NCI-H2171 treated with DMSO at 0.1 percent for 48 hours (cell line): ENCODE results near the gene POLR1D.
A peak's percentile ranks its signal among the peaks of the same experiment; 100 is the strongest.

Source experiments
- DNase-seq: peaks from one replicate; lab custom pipeline; 2025; lab: John Stamatoyannopoulos, UW

POLR1D gene, protein sequence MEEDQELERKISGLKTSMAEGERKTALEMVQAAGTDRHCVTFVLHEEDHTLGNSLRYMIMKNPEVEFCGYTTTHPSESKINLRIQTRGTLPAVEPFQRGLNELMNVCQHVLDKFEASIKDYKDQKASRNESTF

DNA sequence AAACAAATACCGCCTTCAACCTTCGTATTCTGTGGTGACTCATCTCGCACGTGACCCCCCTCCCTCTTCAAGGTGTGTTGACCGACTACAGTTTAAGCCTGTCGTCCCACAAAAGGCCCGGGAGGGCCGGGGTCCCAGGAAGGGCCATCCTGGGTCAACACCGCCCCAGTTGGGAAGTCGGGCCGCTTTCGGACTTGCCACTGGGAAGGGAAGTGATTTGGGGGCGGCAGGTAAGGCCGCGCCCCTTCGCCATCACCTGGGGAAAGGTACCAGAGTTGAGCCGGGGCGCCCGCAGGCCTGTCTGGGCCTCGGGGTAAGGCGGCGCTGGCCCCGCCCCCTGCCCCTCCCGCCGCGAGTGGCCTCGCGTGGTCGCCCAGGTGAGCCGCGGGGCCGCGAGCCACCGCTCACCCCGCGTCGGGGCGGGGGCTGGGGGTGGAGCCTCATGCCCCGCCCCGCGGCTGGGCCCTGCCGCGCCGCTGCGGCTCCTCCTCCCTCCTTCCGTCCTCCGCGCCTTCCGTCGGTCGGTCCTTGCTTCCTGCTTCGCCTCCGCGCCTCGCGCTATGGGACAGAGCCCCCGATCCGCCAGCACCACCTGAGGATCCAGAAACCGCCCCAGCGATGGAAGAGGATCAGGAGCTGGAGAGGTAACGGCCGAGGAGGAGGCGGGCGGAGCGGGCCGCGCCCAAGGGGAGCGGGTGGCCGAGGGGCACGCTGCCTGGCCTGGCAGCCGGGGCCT lies at the start of gene POLR1D:
Gene POLR1D, plus strand, starts transcription at position 527 of the 736 bp plus-strand sequence. Its CDS starts 92 bp downstream, at position 619.
- peak; percentile 66 for DNase-seq

DNA sequence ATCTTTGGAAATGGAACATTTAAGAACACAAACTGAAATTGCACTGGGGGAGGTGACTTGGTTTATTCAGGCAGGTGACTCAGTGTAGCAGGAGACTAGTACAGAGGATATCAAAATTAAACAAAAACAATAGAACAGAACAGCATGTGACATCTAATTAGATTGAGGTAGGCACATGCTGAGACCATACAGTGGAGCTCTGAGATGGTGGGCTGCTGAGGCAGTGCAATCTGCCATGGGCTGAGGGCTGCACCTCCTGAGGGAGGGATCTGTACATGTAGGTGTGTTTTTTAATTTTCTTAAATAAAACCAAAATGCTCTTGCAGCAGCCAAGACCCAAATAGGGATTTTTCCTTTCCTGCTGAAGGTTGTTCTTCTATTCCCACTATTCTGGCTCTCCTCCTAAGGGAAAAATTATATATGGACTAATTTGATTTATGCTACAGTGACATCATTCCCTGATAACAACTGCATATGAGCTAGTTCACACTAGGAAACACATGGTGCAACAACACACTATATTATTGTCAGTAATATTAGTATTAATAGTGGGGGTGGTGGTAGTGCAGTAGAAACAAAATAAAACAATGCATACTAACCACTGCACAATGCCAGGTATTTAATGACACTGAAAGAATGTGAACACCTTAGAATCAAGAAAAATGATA lies 49.3 kb upstream of the POLR1D start:
- DNase-seq, result peak; percentile 6

DNA sequence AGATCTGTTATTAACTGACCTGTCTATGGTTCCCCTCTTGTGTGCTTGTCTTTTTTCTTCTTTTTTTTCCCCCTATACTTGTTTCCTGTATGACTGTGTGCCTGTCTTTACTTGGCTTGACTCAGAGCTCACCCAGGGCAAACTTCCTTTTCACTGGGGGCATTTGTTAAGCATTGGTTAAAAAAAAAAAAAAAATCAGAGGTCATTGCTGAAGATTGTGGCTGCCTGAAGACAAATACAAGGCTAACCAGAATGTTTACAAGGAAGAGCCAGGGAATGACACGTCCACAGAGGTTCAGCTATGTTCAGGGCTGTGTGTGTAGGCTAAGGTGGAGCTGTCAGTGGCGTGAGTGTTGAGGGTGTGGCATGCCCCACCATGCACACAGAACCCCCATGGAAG lies 48.4 kb upstream of the POLR1D start:
- no peak for DNase-seq

DNA sequence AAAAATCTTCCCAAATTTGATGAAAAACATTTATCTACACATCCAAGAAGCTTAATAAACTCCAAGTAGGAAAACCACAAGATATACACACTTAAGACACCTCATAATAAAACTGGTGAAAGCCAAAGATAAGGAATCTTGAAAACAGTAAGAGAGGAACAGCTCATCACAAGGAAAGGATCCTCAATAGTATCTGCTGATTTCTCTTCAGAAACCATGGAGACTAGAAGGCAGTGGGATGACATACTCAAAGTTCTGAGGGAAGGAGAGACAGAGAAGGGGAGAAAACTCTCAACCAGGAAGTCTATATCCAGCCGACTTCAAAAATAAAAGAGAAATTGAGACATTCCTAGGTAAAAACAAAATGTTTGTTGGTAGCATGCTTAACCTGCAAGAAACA lies 47.0 kb upstream of the POLR1D start:
- no peak for DNase-seq

DNA sequence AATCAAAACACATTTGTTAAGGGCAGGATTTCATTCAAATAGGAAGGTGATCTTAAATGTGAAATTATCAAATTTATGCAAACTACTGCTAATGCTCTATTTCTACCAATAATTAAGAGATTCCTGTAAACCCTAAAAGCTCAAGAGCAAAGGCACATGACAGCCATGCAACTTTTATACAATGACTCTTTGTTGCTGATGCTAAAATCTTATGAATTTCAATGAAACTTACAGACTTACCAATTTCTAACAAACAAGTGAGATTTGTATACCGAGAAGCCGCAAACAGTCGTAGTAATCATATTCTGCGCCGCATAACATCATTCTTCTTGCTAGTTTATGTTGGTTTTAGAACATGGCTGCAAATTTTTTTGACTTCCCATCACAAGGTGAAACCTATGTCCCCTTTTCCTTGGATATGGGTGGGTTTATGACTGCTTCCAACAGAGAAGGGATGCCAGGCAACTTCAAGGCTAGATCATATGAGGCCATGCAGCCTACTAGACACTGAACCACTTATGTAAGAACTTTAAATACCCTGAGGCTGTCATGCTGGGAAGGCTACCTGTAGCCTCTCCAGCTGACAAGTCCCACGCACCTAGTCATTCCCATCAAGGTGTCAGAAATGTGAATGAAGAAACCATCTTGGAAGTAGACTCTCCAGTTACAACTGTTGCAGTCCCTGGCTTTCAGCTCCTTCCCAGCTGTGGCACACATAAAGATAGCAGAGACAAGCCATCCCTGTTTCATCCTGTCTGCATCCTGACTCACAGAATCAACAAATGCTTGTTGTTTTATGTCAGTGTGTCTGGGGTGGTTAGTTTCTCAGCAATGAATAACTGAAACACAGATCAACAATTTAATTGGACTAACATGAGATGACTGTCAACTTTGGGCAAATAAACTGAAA lies 43.3 kb upstream of the POLR1D start:
- DNase-seq, result no peak

DNA sequence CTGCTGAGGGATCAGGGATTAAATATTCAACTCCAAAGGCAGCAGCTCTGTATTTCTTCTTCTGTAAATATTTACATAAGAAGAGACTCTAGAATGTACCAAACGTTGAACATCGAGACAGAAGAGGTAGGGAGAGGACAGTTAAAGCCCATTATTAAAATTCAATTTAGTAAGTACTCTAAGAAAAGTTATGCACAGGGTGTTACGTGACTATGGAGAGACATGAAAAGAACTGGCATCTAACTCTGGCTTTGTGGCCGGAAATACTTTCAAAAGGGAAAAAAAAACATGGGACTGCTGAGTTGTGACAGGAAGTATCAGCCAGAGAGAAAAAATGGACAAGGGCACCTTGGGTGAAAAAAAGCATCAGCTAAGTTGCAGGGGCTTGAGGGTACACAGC lies 38.0 kb upstream of the POLR1D start:
- no peak for DNase-seq

DNA sequence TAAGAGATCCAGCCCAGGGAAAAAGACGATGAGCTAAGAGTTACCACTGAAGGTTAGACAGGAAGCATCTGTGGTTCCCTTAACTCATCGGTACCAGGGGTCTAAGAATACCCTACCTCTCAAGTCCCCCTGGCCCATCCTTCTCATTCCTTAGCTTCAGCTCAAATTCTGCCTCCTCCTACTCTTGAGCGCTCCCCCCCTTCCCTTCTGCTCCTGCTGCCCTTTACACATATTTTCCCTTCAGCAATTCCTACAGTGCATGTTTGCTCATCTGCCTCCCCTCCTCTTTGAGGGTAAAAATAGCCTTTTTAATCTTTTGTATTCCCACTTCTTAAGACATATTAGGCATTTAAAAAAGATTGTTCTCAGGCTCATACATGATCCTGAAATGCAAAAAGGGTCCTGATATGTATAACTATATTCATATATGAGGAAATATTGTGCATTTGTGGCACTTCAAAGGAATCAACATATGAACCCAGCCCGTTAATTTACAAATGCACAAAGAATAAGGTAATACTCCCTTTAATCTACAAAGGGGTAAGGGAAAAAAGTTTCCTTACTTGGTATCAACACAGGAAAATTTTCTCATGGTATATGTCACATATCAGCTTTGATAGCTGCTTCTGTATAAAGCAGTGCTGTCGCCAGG lies 34.5 kb upstream of the POLR1D start:
- no peak for DNase-seq

DNA sequence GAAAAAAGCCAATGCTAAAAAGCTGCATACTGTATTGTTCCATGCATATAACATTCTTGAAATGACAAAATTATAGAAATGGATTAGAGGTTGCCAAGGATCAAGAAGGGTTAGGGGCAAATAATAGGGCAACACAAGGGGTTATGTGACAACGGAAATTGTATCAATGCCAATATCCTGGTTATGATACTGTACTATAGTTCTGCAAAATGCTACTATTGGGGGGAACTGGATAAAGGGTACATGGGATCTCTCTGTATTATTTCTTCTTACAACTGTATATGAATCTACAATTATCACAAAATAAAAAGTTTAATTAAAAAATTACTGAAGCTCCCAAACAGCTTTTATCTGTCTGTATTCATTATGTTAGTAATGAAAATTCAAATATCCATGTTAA lies 33.3 kb upstream of the POLR1D start:
- DNase-seq, result no peak

DNA sequence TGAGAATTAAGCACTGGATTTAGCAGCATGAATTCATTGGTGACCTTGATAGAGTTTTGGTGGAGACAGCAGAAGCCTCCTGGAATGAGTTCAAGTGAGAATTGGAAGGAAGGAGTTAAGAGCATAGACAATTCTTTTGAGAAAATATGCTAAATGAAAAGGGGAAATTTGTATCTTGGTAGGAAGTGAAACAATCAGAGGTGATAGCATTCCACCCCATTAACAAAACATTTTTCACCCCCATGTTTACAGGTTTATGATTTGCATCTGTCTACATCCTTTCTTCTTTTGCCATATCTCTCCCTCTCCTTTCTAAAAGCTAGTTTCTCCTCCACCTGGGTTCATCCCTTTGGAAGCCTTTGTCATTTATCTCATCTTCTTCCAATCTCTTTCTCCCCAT lies 28.8 kb upstream of the POLR1D start:
- DNase-seq, result no peak

DNA sequence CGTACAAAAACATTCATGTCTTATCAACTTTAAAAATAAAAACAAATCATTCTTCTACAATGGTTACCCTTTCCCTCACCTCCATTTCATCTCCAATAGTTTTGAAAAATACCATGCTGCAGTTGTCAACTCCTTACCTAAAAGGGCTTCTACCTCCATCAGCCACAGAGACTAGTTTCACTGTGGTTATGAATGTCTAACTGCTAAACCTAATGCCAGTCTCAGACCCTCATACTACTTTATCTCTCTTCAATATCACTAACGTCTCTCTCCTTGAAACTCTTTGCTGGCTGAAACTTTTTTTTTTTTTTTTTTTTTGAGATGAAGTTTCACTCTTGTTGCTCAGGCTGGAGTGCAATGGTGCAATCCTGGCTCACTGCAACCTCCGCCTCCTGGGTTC lies 28.4 kb upstream of the POLR1D start:
- DNase-seq, result no peak

DNA sequence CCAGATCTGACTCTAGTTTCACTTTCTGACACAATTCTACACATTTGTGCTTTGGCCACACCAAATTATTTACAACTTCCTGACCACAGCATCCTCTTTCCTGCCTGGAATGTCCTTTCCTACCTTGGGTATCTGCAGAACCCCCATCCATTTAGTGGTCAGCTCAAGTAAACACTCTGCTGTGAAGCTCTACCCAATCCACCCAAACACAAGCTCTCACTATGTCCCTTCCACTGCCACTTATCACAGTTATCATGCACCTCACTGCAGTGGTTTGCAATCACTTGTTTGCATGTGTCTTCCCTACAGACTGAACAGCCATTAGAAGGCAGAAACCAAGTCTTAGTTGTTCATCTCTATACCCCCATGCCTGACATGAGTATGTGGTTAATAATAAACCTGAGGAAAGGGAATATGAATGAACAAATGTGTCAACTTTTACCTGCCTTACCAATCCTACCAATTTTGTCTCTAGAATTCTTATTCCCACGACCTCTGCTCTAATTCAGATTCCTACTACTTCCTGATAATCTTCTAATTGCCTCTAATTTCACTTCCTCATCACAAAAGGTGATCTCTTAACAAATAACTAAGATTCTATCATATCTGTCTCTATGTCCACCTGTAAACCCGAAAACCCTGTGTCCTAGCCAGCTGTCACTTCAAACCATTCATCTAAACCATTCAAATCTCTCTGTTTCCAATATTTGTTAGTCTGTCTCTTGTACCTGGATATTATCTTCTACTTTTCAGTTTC lies 26.5 kb upstream of the POLR1D start:
- DNase-seq, result no peak

DNA sequence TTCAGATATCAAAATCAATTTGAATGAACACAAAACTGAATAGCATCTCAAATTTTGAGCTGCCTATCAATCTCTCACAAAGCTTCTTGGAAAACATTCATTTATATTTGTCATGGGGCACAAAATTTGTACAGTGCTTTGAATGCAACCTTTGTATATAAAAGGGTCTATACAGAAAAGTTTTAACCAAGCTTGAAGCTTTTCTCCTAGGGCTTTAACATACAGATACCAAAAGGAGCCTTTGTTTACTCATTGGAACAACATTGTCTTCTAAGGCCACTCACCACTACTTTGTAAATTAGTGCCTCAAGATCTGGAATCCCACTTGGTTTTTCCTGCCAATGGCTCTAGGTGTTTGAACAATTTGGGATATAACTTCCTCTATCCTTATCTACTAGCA lies 22.6 kb upstream of the POLR1D start:
- DNase-seq, result no peak

DNA sequence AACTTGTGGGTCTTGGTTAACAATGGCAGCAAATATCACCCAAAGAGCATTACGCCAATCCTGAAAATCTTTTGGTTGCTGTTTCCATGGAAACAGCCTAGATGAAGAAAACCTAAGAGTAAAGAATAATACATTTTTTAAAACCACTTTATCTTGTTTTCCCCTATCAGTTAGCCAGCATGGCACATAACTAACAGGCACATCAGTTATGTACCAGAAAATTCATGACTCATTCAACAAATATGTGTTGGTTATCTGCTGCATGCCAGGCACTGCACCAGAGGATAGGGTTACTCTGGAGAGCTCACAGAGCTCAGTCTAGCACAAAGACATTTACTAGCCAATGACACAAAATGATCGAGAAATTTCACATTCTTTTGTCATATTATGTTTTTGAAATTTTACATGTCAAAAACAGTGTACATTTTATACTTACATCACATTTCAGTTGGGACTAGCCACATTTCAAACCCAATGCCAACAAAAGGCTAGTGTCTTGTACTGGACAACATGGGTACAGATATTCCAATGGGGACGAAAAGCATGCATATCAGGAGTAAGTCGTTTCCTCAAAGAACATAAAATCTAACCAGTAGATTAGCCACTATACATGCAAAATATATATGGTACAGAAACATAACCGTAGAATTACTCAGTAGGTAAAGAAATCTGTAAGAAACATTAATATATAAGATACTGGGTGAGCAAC lies 21.7 kb upstream of the POLR1D start:
- DNase-seq, result no peak

DNA sequence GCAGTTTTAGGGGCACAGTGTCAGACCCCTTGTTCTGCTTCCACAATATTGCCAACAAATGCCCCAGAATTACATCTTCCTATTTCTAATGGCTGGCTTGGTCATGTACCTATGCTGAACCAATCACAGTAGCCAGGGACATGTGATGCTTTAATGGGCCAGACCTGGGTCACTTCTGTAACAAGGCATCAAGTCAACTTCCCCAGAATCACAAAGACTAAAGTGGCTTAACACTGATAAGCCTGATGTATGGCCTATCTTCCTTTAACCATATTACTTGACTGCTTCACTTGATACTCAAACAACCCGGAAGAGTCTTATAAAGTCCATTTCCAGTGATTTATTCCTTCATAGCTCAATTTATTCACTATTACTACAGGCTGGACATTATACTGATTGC lies 21.0 kb upstream of the POLR1D start:
- no peak for DNase-seq

DNA sequence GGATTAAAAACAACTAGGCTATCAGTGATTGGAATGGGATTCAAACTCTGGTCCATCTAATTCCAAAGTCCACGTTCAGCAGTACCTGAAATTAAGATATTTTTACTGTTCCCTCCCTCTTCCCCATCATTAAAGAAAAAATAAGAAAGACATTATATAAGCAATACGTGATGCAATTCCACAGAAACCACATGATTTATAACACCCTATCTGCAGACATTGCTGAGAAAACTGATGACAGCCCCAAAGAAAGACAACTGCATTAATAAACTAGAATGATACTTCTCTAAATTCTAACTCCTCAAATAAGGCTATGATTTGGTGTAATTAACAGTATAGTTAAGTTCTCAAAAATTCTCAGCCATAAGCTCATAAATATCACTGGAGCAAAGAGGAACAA lies 20.5 kb upstream of the POLR1D start:
- no peak for DNase-seq

DNA sequence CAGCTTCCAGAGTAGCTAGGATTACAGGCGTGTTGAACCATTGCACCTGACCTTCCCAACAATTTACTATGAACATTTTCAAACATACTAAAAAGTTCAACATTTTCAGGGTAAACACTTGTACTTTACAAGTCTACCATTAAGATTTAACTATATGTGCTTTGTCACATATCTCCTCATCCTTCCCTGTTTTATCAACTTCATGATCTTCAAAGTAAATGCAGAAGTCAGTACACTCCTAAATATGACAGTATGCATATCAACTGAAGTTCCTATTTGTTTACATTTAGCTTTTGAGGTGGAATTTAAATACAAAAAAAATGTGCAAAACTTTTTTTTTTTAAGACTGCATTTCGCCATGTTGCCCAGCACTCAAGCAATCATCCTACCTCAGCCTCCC lies 19.9 kb upstream of the POLR1D start:
- DNase-seq, result no peak

DNA sequence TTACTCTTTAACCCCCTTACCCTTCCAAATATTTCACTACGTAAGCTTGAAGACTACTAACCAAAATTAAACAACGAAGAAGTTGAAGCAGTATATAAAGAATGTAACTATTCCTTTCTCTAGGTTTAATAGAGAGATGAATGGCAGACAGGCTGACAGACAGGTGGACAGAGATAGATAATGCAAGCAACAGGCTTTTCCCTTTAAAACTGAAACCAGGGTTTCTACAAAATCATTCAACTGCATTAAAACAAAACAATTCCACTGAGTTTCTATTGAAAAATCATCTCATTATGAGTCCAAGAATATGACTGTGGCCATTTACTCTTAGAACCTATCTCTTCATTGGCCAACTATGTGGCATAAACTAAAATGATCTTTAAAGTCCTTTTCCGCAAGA lies 16.6 kb upstream of the POLR1D start:
- no peak for DNase-seq

DNA sequence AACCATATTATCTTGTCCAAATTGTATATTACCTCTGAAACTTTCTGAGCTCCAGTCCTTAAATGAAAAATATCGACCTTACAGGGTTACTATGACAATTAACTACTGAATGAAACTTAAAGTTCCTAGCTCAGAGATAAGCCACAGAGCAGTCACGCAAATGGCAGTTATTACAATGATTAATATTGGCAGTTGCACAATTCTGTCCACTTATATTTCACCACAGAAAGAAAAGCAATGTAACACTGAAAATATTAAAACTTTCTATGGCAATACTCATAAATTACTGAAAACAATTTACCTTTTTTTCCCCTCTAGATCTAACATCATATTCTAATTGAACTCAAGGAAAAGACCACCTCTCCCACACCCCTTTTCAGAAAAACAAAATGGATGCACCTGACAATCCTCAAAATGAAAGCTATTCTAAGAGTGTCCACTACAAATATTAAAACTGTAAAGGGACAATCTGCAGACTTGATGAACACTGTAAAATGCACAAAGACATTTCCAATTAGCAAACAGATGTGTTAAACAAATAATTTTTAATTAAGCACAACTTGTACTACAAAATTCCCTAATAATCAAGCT lies 16.0 kb upstream of the POLR1D start:
- DNase-seq, result no peak

DNA sequence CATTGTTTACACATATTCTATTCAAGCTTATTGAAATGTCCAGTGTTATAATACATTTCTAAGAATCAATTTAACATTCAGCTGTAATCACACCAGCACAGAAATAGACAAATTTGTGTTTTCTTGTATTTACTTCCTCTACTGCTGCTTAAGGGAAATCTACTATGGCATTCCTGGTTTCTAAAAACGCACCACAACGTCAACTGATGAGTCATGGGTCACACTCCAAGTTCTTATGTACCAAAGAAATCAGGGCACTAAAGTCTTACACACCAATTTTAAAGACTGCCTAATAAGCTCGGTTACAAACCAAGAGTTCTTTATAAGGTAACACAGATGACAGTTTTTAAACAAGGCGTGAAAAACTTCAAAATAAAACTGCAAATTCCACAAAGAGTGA lies 14.6 kb upstream of the POLR1D start:
- DNase-seq, result no peak

DNA sequence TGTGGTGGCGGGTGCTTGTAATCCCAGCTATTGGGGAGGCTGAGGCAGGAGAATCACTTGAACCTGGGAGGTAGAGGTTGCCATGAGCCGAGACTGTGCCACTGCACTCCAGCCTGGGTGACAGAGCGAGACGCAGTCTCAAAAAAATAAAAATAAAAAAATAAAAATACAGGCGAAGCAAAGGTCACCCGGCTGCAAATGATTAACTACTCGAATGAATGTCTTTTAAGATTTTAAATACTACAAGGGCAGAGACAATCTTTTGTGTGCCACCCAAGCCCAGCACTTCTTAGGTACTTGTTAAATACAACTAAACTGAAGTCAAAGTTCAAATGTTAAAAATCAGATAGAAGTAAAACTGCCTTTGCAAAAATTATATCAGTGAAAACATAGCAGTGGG lies 8.1 kb upstream of the POLR1D start:
- no peak for DNase-seq
